ENCODE data around the gene MRPL49.

Gene MRPL49

GRCh38 chr11:65121865-65122696 lies at the start of gene MRPL49, which contains the start of gene FAU:
Gene MRPL49 (plus strand): TSS chr11:65122321. CDS start chr11:65122347, 26 bp downstream.
Gene FAU (minus strand): TSS chr11:65122134. CDS start chr11:65121813, 321 bp downstream.
- DNase-seq: peak; percentile 95

DNA sequence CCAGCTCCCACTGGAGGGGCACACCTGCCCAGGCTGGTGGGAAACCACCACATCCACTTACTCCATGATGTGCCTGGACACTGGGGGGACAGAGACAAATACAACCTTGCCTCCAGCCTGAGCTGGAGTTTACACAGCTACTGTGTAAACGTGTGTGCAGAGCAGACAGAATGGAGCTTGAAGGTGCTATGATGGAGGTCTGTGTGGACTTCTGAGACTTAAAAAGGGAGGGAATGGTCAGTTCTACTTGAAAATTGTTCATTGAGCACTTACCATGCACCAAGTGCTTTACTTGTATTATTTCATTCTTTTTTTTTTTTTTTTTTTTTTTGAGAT lies 49.5 kb upstream of the MRPL49 start:
- no peak for DNase-seq

- DNase-seq: no peak
Measured at GRCh38 chr11:65077451-65077850, 44.7 kb upstream of the MRPL49 start.

DNA sequence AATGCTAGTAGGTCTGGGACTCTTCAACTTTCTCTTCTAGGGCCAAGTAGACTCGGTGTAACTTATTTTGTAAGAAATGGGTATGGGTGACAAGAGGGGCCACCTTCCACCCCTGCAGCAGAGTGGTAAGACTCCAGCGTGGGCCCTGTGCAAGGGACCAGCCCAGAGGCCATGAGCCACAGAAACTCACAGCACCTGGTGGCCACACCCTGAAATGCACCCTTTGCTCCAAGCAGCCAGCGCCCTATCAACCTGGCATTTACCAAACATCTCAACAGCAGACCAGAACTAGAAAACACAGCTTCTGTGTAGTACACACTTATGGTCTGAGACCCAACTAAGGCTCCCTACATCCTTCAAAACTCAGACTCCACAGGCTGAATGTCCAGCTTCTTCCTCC lies 44.0 kb upstream of the MRPL49 start:
- no peak for DNase-seq

- DNase-seq: no peak
Measured at GRCh38 chr11:65078786-65079342, 43.3 kb upstream of the MRPL49 start.

DNA sequence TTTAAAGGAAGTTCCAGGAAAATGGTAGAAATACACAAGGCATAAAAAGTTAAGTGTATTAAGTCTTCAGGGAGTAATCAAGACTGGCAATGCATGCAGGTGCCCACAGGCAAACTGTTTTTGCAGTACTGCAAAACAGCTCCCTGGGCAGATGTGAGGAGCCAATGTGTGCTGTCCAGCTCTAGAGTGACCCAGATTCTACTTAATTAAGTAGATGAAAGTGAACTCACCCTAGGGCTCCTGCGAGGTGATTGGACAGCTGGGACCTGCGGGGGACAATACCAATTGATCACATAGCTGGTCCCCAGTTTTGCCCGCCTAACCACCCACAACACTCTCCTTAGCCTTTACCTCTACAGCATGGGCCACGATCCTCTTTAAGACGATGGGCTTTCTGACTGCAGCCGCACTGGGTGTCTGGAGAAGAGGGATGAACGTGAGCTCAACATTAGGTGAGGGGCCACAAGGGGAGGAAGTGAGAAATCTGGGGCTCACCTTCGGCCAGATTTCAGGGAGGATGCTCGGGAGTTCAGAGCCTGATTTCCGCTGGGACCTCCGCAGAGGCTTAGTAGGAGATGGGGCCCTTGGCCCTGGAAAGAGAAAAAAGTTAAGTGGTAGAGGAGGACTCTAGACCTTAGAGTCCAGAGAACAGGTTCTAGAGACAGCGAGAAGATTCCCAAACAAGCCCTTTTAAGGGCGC lies 38.8 kb upstream of the MRPL49 start:
- no peak for DNase-seq

- peak; percentile 95 for DNase-seq
Measured at GRCh38 chr11:65083834-65084597, 38.1 kb upstream of the MRPL49 start, which contains the start of the genes CDCA5 and ZFPL1. Gene CDCA5 (minus strand): TSS chr11:65084040. CDS start chr11:65083978, 62 bp downstream. Gene ZFPL1 (plus strand): TSS chr11:65084222. CDS start chr11:65084699, 477 bp downstream.

GRCh38 chr11:65084598-65085375 lies 37.3 kb upstream of the MRPL49 start:
- no peak for DNase-seq

- DNase-seq: no peak
Measured at GRCh38 chr11:65085446-65085845, 36.7 kb upstream of the MRPL49 start.

DNA sequence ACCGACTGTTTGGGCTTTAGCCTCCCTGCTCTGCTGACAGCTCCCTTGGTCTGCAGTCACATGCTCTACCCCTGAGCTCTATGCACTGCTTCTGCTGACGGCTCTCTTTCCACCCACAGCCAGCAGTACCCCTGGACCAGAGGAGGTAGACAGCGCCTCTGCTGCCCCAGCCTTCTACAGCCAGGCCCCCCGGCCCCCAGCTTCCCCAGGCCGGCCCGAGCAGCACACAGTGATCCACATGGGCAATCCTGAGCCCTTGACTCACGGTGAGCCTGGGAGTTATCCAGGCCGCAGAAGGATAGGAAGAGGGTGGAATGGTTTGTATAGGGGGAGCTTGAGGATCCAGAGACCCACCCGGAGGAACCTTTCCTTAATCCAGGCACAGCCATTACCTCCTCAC lies 35.3 kb upstream of the MRPL49 start:
- DNase-seq: no peak

DNA sequence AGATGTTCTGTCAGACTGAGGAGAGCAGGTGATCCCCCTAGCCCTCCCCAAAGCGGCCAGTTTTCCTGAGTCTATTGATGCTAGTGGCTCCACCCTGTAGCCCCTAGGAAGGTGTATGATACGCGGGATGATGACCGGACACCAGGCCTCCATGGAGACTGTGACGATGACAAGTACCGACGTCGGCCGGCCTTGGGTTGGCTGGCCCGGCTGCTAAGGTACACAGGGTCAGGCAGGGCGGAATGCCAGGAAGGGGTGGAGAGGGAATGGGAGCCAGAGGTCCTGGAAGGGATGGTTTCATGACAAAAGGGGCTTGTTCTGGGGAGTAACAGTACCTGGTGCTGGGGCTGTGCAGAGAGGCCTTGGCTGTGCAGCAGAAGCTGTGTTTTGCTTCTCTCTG lies 34.9 kb upstream of the MRPL49 start:
- no peak for DNase-seq

DNA sequence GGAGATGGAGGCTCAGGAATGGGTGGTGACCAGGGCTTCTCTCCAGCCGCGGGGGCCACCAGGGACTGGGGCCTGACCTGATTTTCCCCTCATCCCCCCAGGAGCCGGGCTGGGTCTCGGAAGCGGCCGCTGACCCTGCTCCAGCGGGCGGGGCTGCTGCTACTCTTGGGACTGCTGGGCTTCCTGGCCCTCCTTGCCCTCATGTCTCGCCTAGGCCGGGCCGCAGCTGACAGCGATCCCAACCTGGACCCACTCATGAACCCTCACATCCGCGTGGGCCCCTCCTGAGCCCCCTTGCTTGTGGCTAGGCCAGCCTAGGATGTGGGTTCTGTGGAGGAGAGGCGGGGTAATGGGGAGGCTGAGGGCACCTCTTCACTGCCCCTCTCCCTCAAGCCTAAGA lies 34.3 kb upstream of the MRPL49 start:
- no peak for DNase-seq

- DNase-seq: no peak
Measured at GRCh38 chr11:65089621-65090020, 32.5 kb upstream of the MRPL49 start.

DNA sequence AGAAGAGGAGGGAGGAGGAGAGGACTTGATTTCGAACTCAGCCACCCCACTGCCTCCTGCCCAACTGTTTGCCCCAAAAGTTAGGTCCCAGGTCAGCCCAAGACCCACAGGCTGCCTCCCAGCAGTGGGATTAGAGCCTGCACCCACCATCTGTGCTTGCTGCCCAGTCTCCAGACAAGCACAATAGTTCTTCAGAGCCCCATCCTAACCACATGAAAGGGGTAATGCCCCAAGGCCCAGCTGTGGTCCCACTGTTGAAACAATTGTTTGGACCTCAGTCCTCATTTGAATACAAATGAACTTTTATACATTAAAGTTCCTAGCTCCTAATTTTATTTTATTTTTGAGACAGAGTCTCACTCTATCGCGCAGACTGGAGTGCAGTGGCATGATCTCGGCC lies 31.5 kb upstream of the MRPL49 start:
- DNase-seq: no peak

DNA sequence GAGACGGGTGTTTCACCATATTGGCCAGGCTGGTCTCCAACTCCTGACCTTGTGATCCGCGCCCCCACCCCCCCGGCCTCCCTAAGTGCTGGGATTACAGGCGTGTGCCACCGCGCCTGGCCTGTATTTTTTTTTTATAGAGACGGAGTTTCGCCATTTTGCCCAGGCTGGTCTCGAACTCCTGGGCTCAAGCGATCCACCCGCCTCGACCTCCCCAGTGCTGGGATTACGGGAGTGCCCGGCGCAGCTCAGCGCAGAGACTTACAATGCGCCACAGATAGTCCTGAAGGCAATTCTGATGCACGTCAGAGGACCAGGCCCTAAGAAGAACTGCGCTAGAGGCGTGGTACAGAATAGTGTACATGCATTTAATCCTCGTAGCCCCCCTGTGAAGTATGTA lies 26.7 kb upstream of the MRPL49 start:
- no peak for DNase-seq

DNA sequence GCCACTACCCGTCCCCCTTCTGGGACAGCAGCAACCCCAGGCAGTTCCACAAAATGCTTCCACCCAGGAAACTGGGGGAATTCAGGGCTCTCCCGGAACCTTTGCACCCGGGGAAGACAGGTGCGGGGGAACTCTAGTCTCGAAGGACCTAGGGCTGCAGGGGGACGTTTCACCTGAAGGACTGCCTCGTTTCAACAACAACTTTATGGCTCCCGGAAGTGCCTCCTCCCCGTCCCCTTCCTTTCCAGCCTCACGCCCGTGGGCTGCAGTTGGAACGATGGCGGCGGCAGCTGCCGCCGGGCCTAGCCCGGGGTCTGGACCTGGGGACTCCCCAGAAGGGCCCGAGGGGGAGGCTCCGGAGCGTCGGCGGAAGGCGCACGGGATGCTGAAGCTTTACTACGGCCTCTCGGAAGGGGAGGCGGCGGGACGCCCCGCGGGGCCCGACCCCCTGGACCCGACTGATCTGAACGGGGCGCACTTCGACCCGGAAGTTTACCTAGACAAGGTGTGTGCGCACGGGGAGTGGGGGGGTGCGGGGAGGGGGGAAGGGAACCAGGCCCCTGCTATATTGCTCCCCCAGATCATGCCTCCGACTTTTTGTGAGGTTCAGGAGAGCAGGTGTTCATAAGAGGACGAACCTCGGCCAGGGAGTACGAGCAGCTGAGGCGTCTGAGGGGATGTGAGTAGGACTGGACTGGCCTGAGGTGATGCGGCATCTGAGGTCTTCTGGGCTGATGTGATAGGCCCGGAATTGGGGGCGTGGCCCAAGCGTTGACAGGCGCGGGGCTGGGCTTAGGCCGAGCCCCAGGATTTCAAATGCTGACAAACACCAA lies 25.9 kb upstream of the MRPL49 start, which contains the start of gene VPS51:
Gene VPS51 (plus strand): TSS at position 241 of the 833 bp plus-strand sequence. CDS start 37 bp downstream, at position 278.
- DNase-seq: peak; percentile 69

GRCh38 chr11:65096926-65097325 lies 25.2 kb upstream of the MRPL49 start:
- DNase-seq: no peak

DNA sequence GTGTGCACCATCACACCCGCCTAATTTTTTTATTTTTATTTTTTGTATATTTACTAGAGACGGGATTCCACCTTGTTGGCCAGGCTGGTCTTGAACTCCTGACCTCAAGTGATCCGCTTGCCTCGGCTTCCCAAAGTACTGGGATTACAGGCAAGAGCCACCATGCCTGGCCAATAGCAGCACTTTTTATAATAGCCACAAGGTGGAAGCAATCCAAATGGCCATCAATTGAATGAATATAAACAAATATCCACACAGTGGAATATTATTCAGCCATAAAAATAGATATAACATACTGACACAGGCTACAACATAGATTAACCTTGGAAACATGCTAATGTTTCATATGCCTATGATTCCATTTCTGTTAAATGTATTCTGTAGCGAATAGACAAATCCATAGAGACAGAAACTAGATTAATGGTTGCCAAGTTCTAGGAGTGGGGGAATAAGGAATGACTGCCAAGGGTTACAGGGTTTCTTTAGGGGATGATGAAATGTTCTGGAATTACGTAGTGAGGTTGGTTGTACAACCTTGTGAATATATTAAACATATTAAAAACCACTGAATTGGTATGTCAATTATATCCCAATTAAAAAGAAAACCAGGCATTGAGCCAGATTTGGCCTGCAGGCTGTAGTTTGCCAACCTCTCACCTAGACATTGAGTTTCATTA lies 21.3 kb upstream of the MRPL49 start:
- no peak for DNase-seq

- no peak for DNase-seq
Measured at GRCh38 chr11:65102142-65103095, 19.7 kb upstream of the MRPL49 start.
